PC-9 (cell line): ENCODE results near the gene TLR7. TPM values are rescaled to one million over a fixed set of nuclear protein-coding genes. Genes with fewer than 3 reads are reported as not detected.

Experiments used
- BruUV-seq: library from RNA; stranded (reverse); fragments of 400-500 nt; replicated peaks from 2 replicates; lab custom pipeline; 2021; lab: Mats Ljungman, UMichigan
- CTCF ChIA-PET: fragments of 300-600 bp; sonication (Branson Sonifier 250); formaldehyde crosslinking; loops from one replicate; lab custom pipeline; 2022; ENCODE audit warnings: antibody characterized with exemption; lab: Charles Lee
- POLR2A ChIA-PET: fragments of 300-600 bp; sonication (Branson Sonifier 250); formaldehyde crosslinking; loops from one replicate; lab custom pipeline; 2022; ENCODE audit warnings: antibody characterized with exemption; ENCODE audit not compliant: unreplicated experiment; lab: Charles Lee
- DNase-seq, 2 experiments: peaks; one replicate each; pipeline versions ENCODE4 v3.0.0 to v3.0.0-alpha.2; 2015 to 2022; ENCODE audit warnings: mixed read lengths in 1 of 2
- H2AFZ ChIP-seq: fragments of 200-600 bp; sonication (generic); 2 replicates; pipeline ENCODE4 v1.8.1; 2017; ENCODE audit warnings: antibody characterized with exemption
- H3F3A ChIP-seq: fragments of 200-600 bp; sonication (generic); 2 replicates; pipeline ENCODE4 v1.8.1; 2017; ENCODE audit warnings: antibody characterized with exemption, mild to moderate bottlenecking, low read depth; ENCODE audit not compliant: insufficient read depth
- H3K27ac ChIP-seq: fragments of 200-600 bp; sonication (generic); 2 replicates; pipeline ENCODE4 v1.6.1; 2016; ENCODE audit warnings: mixed run types
- H3K27me3 ChIP-seq: fragments of 200-600 bp; sonication (generic); 2 replicates; pipeline ENCODE4 v1.6.1; 2016; ENCODE audit warnings: low read depth, mixed run types; ENCODE audit not compliant: insufficient read depth
- H3K36me3 ChIP-seq: fragments of 200-600 bp; sonication (generic); 2 replicates; pipeline ENCODE4 v1.6.1; 2016; ENCODE audit warnings: low read depth, mixed run types
- H3K4me1 ChIP-seq: fragments of 200-600 bp; sonication (generic); replicated peaks from 2 replicates; pipeline ENCODE4 v1.6.1; 2016; ENCODE audit warnings: mixed run types; ENCODE audit not compliant: insufficient read depth
- H3K4me2 ChIP-seq: fragments of 200-600 bp; sonication (generic); 2 replicates; pipeline ENCODE4 v1.6.1; 2017; ENCODE audit warnings: mixed run types
- H3K4me3 ChIP-seq: fragments of 200-600 bp; sonication (generic); 2 replicates; pipeline ENCODE4 v1.6.1; 2016; ENCODE audit warnings: mixed run types
- H3K79me2 ChIP-seq: fragments of 200-600 bp; sonication (generic); 2 replicates; pipeline ENCODE4 v1.6.1; 2017; ENCODE audit warnings: low read depth, mixed run types
- H3K9me2 ChIP-seq: fragments of 200-600 bp; sonication (generic); 2 replicates; pipeline ENCODE4 v1.8.1; 2017; ENCODE audit warnings: mild to moderate bottlenecking; ENCODE audit not compliant: insufficient read depth
- H3K9me3 ChIP-seq: fragments of 200-600 bp; sonication (generic); 2 replicates; pipeline ENCODE4 v1.8.1; 2016; ENCODE audit warnings: low read depth; ENCODE audit not compliant: insufficient read depth
- H4K20me1 ChIP-seq: fragments of 200-600 bp; sonication (generic); 2 replicates; pipeline ENCODE4 v1.8.1; 2017; ENCODE audit not compliant: insufficient read depth
- CTCF ChIP-seq: fragments of 200-600 bp; sonication (generic); conservative IDR thresholded peaks from 2 replicates; pipeline ENCODE4 v1.6.1; 2017; ENCODE audit warnings: mixed run types, antibody characterized with exemption, mild to moderate bottlenecking, moderate library complexity
- EZH2 ChIP-seq: fragments of 200-600 bp; sonication (generic); IDR thresholded peaks from 2 replicates; pipeline ENCODE4 v1.8.0; 2017; ENCODE audit warnings: antibody characterized with exemption, low read depth
- intact Hi-C: fragments of 100-400 bp; cut with micrococcal nuclease; formaldehyde crosslinking; loops from one replicate; pipeline ENCODE4 v1.10.0; 2022; ENCODE audit not compliant: unreplicated experiment
- total RNA-seq: library from RNA; stranded (reverse); gene quantifications from 2 replicates; pipeline ENCODE4 v1.2.3, GENCODE V29; 2021

The TLR7 gene
- total RNA-seq, 1 experiment from 2014 or later, result not detected

GRCh38 chrX:12906046-12906761 is 39.3 kb downstream of the TLR7 start, which contains the start of gene TLR8:
TSS of gene TLR8 (plus strand) at chrX:12906620. CDS start at chrX:12906707, 87 bp downstream.
- Histone ChIP-seq H3K79me2 (no peaks in the 10 kb centered on the region), H3K9me3 (no peaks in the 10 kb centered on the region), H3K4me3 (no peak within 1 kb of the TSS), H3K27ac (no peak within 1 kb of the TSS), H3K27me3 (no peaks in the 10 kb centered on the region), H3K4me1 (no peaks in the 10 kb centered on the region), H3K4me2 (no peak within 1 kb of the TSS), H3F3A (no peaks in the 10 kb centered on the region), H3K9me2 (no peaks in the 10 kb centered on the region), H4K20me1 (no peaks in the 10 kb centered on the region), H3K36me3 (no peaks in the 10 kb centered on the region), H2AFZ (no peak within 1 kb of the TSS)
- intact Hi-C loops, result no loop called here
- POLR2A ChIA-PET, result no interaction called here
- no TSS peak for BruUV-seq
- no peak for DNase-seq
- TF ChIP-seq CTCF (no peak), EZH2 (no peak)
- CTCF ChIA-PET, result interaction anchor here (0.7 kb wide), 1 partner anchor 243 kb away, joined by 3 read pairs; no protein-coding TSS in a partner anchor

- Histone ChIP-seq H3K4me2 (no peak overlapping the region), H3K4me1 (no peaks in the 10 kb centered on the region), H3K36me3 (no peaks in the 10 kb centered on the region), H3K27me3 (no peaks in the 10 kb centered on the region), H3K4me3 (no peak overlapping the region), H3F3A (no peaks in the 10 kb centered on the region), H2AFZ (no peak overlapping the region), H3K9me2 (no peaks in the 10 kb centered on the region), H3K9me3 (no peaks in the 10 kb centered on the region), H4K20me1 (no peaks in the 10 kb centered on the region), H3K79me2 (no peaks in the 10 kb centered on the region), H3K27ac (no peak overlapping the region)
- BruUV-seq, result no TSS peak
- DNase-seq, result no peak
- CTCF ChIA-PET, result no interaction called here
- TF ChIP-seq CTCF (no peak), EZH2 (no peak)
- intact Hi-C loops, result no loop called here
- POLR2A ChIA-PET, result no interaction called here
These were observed 43.7 kb downstream of the TLR7 start for GRCh38 chrX:12910423-12911121.

- no peaks in the 10 kb centered on the region for H3K27me3 ChIP-seq
- ChIA-PET POLR2A (no interaction called here), CTCF (no interaction called here)
- intact Hi-C loops, result no loop called here
- no peaks in the 10 kb centered on the region for H3K9me2 ChIP-seq
- no peaks in the 10 kb centered on the region for H3K79me2 ChIP-seq
- H3F3A ChIP-seq, result no peaks in the 10 kb centered on the region
- no TSS peak for BruUV-seq
- no peak overlapping the region for H3K27ac ChIP-seq
- H3K4me3 ChIP-seq, result no peak overlapping the region
- TF ChIP-seq CTCF (no peak), EZH2 (no peak)
- H3K4me1 ChIP-seq, result no peaks in the 10 kb centered on the region
- no peaks in the 10 kb centered on the region for H3K36me3 ChIP-seq
- H3K9me3 ChIP-seq, result no peaks in the 10 kb centered on the region
- DNase-seq, result no peak
- H3K4me2 ChIP-seq, result no peak overlapping the region
- no peaks in the 10 kb centered on the region for H4K20me1 ChIP-seq
- H2AFZ ChIP-seq, result no peak overlapping the region
These were observed 44.2 kb downstream of the TLR7 start for GRCh38 chrX:12911122-12911470.
